ENCODE results near the gene MYT1.
"Not testable (repeated sequence)": the region's sequence is repeated elsewhere in the genome, so short reads cannot be mapped to it uniquely, and the experiment has no call there.

The MYT1 gene

GRCh38 chr20:64229507-64230061 is 65.3 kb downstream of the MYT1 start:
- Histone ChIP-seq H3K4me1 (ENCODE audit: control insufficient read depth in 1 of 2, insufficient read depth in 2 of 2, low read length in 2 of 2) (peaks cover 0 to 4% of the 10 kb centered on the region in 2 donors), H3K36me3 (ENCODE audit: control insufficient read depth in 1 of 2, insufficient read depth in 2 of 2, low read length in 2 of 2) (no peaks in the 10 kb centered on the region), H3K4me3 (ENCODE audit: low read depth in 1 of 2, low read length in 2 of 2) (no peak overlapping the region), H3K27me3 (ENCODE audit: control insufficient read depth in 1 of 2, insufficient read depth in 2 of 2, low read length in 2 of 2) (no peaks in the 10 kb centered on the region), H3K27ac (ENCODE audit: low read depth, low read length) (no peak overlapping the region), H3K9ac (ENCODE audit: low read depth in 1 of 2, low read length in 2 of 2) (no peak overlapping the region), H3K9me3 (ENCODE audit: control insufficient read depth in 1 of 2, low read length in 2 of 2) (no peaks in the 10 kb centered on the region)

GRCh38 chr20:64230461-64231145 is 66.4 kb downstream of the MYT1 start:
- H3K4me1 ChIP-seq (ENCODE audit: control insufficient read depth in 1 of 2, insufficient read depth in 2 of 2, low read length in 2 of 2), result no peaks in the 10 kb centered on the region
- H3K9me3 ChIP-seq (ENCODE audit: control insufficient read depth in 1 of 2, low read length in 2 of 2), result no peaks in the 10 kb centered on the region
- H3K27me3 ChIP-seq (ENCODE audit: control insufficient read depth in 1 of 2, insufficient read depth in 2 of 2, low read length in 2 of 2), result no peaks in the 10 kb centered on the region
- no peak overlapping the region for H3K9ac ChIP-seq (ENCODE audit: low read depth in 1 of 2, low read length in 2 of 2)
- H3K36me3 ChIP-seq (ENCODE audit: control insufficient read depth in 1 of 2, insufficient read depth in 2 of 2, low read length in 2 of 2), result no peaks in the 10 kb centered on the region
- H3K27ac ChIP-seq (ENCODE audit: low read depth, low read length), result no peak overlapping the region
- H3K4me3 ChIP-seq (ENCODE audit: low read depth in 1 of 2, low read length in 2 of 2), result no peak overlapping the region

- no peak overlapping the region for H3K27ac ChIP-seq (ENCODE audit: low read depth, low read length)
- H3K4me3 ChIP-seq (ENCODE audit: low read depth in 1 of 2, low read length in 2 of 2), result no peak overlapping the region
- H3K36me3 ChIP-seq (ENCODE audit: control insufficient read depth in 1 of 2, insufficient read depth in 2 of 2, low read length in 2 of 2), result no peaks in the 10 kb centered on the region
- no peaks in the 10 kb centered on the region for H3K4me1 ChIP-seq (ENCODE audit: control insufficient read depth in 1 of 2, insufficient read depth in 2 of 2, low read length in 2 of 2)
- H3K9ac ChIP-seq (ENCODE audit: low read depth in 1 of 2, low read length in 2 of 2), result no peak overlapping the region
- no peaks in the 10 kb centered on the region for H3K27me3 ChIP-seq (ENCODE audit: control insufficient read depth in 1 of 2, insufficient read depth in 2 of 2, low read length in 2 of 2)
- H3K9me3 ChIP-seq (ENCODE audit: control insufficient read depth in 1 of 2, low read length in 2 of 2), result no peaks in the 10 kb centered on the region
Measured at GRCh38 chr20:64231621-64232550, 67.6 kb downstream of the MYT1 start.

- Histone ChIP-seq H3K27me3 (ENCODE audit: control insufficient read depth in 1 of 2, insufficient read depth in 2 of 2, low read length in 2 of 2) (no peaks in the 10 kb centered on the region), H3K4me1 (ENCODE audit: control insufficient read depth in 1 of 2, insufficient read depth in 2 of 2, low read length in 2 of 2) (no peaks in the 10 kb centered on the region), H3K9me3 (ENCODE audit: control insufficient read depth in 1 of 2, low read length in 2 of 2) (no peaks in the 10 kb centered on the region), H3K9ac (ENCODE audit: low read depth in 1 of 2, low read length in 2 of 2) (no peak overlapping the region), H3K4me3 (ENCODE audit: low read depth in 1 of 2, low read length in 2 of 2) (no peak overlapping the region), H3K36me3 (ENCODE audit: control insufficient read depth in 1 of 2, insufficient read depth in 2 of 2, low read length in 2 of 2) (no peaks in the 10 kb centered on the region), H3K27ac (ENCODE audit: low read depth, low read length) (no peak overlapping the region)
Measured at GRCh38 chr20:64232794-64233193, 68.5 kb downstream of the MYT1 start.

- Histone ChIP-seq H3K27ac (ENCODE audit: low read depth, low read length) (no peak overlapping the region), H3K4me3 (ENCODE audit: low read depth in 1 of 2, low read length in 2 of 2) (no peak overlapping the region), H3K9ac (ENCODE audit: low read depth in 1 of 2, low read length in 2 of 2) (no peak overlapping the region), H3K4me1 (ENCODE audit: control insufficient read depth in 1 of 2, insufficient read depth in 2 of 2, low read length in 2 of 2) (no peaks in the 10 kb centered on the region), H3K9me3 (ENCODE audit: control insufficient read depth in 1 of 2, low read length in 2 of 2) (no peaks in the 10 kb centered on the region), H3K27me3 (ENCODE audit: control insufficient read depth in 1 of 2, insufficient read depth in 2 of 2, low read length in 2 of 2) (no peaks in the 10 kb centered on the region), H3K36me3 (ENCODE audit: control insufficient read depth in 1 of 2, insufficient read depth in 2 of 2, low read length in 2 of 2) (no peaks in the 10 kb centered on the region)
Measured at GRCh38 chr20:64233725-64234124, 69.5 kb downstream of the MYT1 start.

- Histone ChIP-seq H3K27ac (ENCODE audit: low read depth, low read length) (no peak overlapping the region), H3K4me1 (ENCODE audit: control insufficient read depth in 1 of 2, insufficient read depth in 2 of 2, low read length in 2 of 2) (no peaks in the 10 kb centered on the region), H3K4me3 (ENCODE audit: low read depth in 1 of 2, low read length in 2 of 2) (no peak overlapping the region), H3K27me3 (ENCODE audit: control insufficient read depth in 1 of 2, insufficient read depth in 2 of 2, low read length in 2 of 2) (no peaks in the 10 kb centered on the region), H3K9me3 (ENCODE audit: control insufficient read depth in 1 of 2, low read length in 2 of 2) (no peaks in the 10 kb centered on the region), H3K9ac (ENCODE audit: low read depth in 1 of 2, low read length in 2 of 2) (no peak overlapping the region), H3K36me3 (ENCODE audit: control insufficient read depth in 1 of 2, insufficient read depth in 2 of 2, low read length in 2 of 2) (no peaks in the 10 kb centered on the region)
Measured at GRCh38 chr20:64234291-64234791, 70.1 kb downstream of the MYT1 start.

- H3K36me3 ChIP-seq (ENCODE audit: control insufficient read depth in 1 of 2, insufficient read depth in 2 of 2, low read length in 2 of 2); H3K9ac ChIP-seq (ENCODE audit: low read depth in 1 of 2, low read length in 2 of 2); H3K4me3 ChIP-seq (ENCODE audit: low read depth in 1 of 2, low read length in 2 of 2); H3K9me3 ChIP-seq (ENCODE audit: control insufficient read depth in 1 of 2, low read length in 2 of 2); H3K27me3 ChIP-seq (ENCODE audit: control insufficient read depth in 1 of 2, insufficient read depth in 2 of 2, low read length in 2 of 2); H3K27ac ChIP-seq (ENCODE audit: low read depth, low read length); H3K4me1 ChIP-seq (ENCODE audit: control insufficient read depth in 1 of 2, insufficient read depth in 2 of 2, low read length in 2 of 2): not testable (repeated sequence)
Measured at GRCh38 chr20:64234921-64235565, 70.8 kb downstream of the MYT1 start.

- H3K36me3 ChIP-seq (ENCODE audit: control insufficient read depth in 1 of 2, insufficient read depth in 2 of 2, low read length in 2 of 2), result no peaks in the 10 kb centered on the region
- H3K27ac ChIP-seq (ENCODE audit: low read depth, low read length), result no peak overlapping the region
- no peaks in the 10 kb centered on the region for H3K27me3 ChIP-seq (ENCODE audit: control insufficient read depth in 1 of 2, insufficient read depth in 2 of 2, low read length in 2 of 2)
- H3K9ac ChIP-seq (ENCODE audit: low read depth in 1 of 2, low read length in 2 of 2), result no peak overlapping the region
- H3K9me3 ChIP-seq (ENCODE audit: control insufficient read depth in 1 of 2, low read length in 2 of 2), result no peaks in the 10 kb centered on the region
- no peaks in the 10 kb centered on the region for H3K4me1 ChIP-seq (ENCODE audit: control insufficient read depth in 1 of 2, insufficient read depth in 2 of 2, low read length in 2 of 2)
- H3K4me3 ChIP-seq (ENCODE audit: low read depth in 1 of 2, low read length in 2 of 2), result no peak overlapping the region
Measured at GRCh38 chr20:64236137-64237088, 72.2 kb downstream of the MYT1 start.

- Histone ChIP-seq H3K4me3 (ENCODE audit: low read depth in 1 of 2, low read length in 2 of 2) (no peak overlapping the region), H3K9me3 (ENCODE audit: control insufficient read depth in 1 of 2, low read length in 2 of 2) (no peaks in the 10 kb centered on the region), H3K9ac (ENCODE audit: low read depth in 1 of 2, low read length in 2 of 2) (no peak overlapping the region), H3K27ac (ENCODE audit: low read depth, low read length) (no peak overlapping the region), H3K27me3 (ENCODE audit: control insufficient read depth in 1 of 2, insufficient read depth in 2 of 2, low read length in 2 of 2) (no peaks in the 10 kb centered on the region), H3K4me1 (ENCODE audit: control insufficient read depth in 1 of 2, insufficient read depth in 2 of 2, low read length in 2 of 2) (no peaks in the 10 kb centered on the region), H3K36me3 (ENCODE audit: control insufficient read depth in 1 of 2, insufficient read depth in 2 of 2, low read length in 2 of 2) (no peaks in the 10 kb centered on the region)
Measured at GRCh38 chr20:64237316-64237715, 73.1 kb downstream of the MYT1 start.
